ENCODE measurements around the gene PNPLA8.

DNA sequence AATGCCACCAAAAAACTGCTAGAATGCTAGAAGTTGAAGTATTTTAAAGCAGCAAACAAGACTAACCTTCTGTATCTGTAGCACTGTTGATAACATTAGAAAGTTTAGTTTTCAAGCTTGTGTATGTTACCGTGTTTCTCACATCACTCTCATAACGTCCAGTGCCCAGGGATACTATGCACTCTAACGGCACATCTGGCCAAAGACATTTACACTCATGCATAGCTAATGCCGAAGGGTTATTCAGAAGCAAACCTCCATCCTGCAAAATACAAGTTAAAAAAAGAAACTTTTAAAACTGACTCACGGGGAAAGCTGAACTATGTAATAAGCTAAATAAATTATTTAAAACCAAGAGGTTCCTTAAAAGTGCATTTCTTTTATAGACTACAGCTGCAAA, 46.8 kb downstream of the PNPLA8 start:
- TF ChIP-seq, protein P1, sequence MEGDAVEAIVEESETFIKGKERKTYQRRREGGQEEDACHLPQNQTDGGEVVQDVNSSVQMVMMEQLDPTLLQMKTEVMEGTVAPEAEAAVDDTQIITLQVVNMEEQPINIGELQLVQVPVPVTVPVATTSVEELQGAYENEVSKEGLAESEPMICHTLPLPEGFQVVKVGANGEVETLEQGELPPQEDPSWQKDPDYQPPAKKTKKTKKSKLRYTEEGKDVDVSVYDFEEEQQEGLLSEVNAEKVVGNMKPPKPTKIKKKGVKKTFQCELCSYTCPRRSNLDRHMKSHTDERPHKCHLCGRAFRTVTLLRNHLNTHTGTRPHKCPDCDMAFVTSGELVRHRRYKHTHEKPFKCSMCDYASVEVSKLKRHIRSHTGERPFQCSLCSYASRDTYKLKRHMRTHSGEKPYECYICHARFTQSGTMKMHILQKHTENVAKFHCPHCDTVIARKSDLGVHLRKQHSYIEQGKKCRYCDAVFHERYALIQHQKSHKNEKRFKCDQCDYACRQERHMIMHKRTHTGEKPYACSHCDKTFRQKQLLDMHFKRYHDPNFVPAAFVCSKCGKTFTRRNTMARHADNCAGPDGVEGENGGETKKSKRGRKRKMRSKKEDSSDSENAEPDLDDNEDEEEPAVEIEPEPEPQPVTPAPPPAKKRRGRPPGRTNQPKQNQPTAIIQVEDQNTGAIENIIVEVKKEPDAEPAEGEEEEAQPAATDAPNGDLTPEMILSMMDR (conservative IDR thresholded peaks at IDR 0.05; ENCODE audit: low read depth, low read length): no peak
- no peak for TF ChIP-seq EZH2 (IDR thresholded peaks at IDR 0.05; ENCODE audit: borderline replicate concordance, low read depth, low read length, poor library complexity, severe bottlenecking)

Data from A673 (cell line).